Limb (tissue), 2 donors: ENCODE data around the gene LYPD6B.
"Not testable (repeated sequence)": the region's sequence is repeated elsewhere in the genome, so short reads cannot be mapped to it uniquely, and the experiment has no call there.

Experiments used
- DNase-seq, 2 donors: peaks; one replicate each; pipeline ENCODE4 v3.0.0-alpha.2; 2016; ENCODE audit errors: extremely low spot score in 2 of 2

The LYPD6B gene

DNA sequence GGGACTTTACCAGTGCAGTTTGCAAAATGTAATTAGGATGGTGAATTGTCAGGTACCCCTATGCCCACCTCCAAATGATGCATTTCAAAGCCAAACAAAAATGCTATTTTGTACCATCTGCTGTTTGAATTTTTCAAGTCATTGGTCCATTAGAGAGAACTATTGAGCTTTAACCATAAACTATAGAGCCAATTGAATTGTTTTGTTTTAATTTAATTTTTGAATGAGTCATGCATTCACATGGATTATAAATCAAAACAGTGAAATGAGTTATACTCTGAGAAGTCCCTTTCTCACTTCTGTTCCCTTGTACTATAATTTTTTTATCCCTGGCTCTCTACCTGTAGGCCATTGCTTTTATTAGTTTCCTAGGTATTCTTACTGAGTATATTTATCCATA is 151.3 kb downstream of the LYPD6B start:
- DNase-seq = no peak

DNA sequence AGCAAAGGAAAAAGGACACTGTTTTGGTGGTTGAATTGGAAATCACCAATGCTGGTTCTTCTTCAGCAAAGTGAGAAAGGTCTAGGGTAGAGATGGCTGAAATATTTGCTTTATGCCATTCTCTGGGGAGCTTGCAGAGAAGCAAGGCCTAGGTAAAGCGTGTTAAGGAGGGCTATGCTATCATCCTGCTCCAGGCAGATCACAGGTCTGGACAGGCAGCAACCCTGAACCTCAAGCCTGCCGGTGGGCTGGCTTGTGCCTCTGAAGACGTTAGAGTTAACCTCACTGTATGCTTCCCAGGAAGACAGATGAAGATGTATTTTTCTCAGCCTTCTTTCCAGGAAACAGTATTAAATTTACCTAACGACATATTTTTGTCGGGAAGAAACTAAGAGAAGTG is 153.4 kb downstream of the LYPD6B start:
- DNase-seq = no peak

GRCh38 chr2:149192427-149192826 is 153.9 kb downstream of the LYPD6B start:
- DNase-seq = no peak

GRCh38 chr2:149200109-149200520 is 161.6 kb downstream of the LYPD6B start:
- no peak for DNase-seq

DNA sequence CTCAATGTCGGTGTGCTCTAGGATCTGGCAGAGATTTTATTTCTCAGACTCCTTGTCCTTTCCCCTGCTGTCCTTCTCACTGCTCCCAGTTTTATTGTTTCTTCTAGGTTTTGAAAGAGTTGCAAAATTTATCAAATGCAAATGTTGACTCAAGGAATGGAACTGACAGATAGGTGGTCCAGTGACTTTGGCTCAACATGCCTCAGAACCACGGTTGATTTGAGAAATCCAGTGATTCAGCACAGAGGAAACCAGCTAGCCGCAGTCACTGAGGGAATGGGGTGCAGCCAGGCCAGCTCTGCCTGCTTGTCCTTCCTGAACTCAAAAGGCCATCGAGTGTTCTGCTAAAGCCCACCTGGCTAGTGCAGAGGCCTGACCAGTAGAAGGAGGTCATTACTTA is 166.2 kb downstream of the LYPD6B start:
- DNase-seq = no peak

GRCh38 chr2:149205143-149205542 is 166.6 kb downstream of the LYPD6B start:
- DNase-seq = no peak

- no peak for DNase-seq
These were observed 175.4 kb downstream of the LYPD6B start for GRCh38 chr2:149213764-149214493.

DNA sequence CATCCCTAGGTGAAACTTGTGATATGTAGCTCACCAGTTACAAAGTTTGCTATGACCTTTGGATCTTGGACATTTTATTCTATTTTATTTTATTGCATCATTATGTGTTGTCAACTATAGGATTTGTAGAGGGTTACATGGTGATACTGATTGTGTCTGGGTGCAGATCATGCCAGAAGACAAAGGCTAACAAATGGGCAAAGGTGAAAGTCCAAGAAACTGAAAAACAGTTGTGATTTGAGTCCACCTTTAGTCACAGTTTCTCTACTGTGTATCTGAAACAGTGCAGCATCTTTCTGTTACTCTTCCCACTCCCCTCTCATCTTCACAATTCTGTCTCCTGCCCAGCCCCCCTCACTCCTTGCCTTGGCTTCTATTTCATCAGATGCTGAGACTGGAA is 180.0 kb downstream of the LYPD6B start:
- no peak for DNase-seq

- DNase-seq = no peak
These were observed 181.4 kb downstream of the LYPD6B start for GRCh38 chr2:149219856-149220255.

DNA sequence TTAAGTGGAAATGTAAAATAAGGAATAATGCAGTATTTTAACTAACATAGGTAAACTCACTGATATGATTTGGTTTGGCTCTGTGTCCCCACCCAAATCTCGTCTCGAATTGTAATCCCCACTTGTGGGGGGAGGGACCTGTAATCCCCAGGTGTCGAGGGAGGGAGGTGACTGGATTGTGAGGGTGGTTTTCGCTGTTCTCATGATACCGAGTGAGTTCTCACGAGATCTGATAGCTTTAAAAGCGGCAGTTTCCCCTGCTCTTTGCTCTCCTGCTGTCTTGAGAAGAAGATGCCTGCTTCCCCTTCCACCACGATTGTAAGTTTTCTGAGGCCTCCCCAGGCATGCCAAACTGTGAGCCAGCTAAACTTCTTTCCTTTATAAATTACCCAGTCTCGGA is 182.5 kb downstream of the LYPD6B start:
- DNase-seq = no peak

- DNase-seq = peak; percentile 11 to 35
These were observed 183.4 kb downstream of the LYPD6B start for GRCh38 chr2:149221898-149222297.

- no peak for DNase-seq
These were observed 185.1 kb downstream of the LYPD6B start for GRCh38 chr2:149223472-149224095.

- no peak for DNase-seq
These were observed 186.0 kb downstream of the LYPD6B start for GRCh38 chr2:149224543-149224942.

DNA sequence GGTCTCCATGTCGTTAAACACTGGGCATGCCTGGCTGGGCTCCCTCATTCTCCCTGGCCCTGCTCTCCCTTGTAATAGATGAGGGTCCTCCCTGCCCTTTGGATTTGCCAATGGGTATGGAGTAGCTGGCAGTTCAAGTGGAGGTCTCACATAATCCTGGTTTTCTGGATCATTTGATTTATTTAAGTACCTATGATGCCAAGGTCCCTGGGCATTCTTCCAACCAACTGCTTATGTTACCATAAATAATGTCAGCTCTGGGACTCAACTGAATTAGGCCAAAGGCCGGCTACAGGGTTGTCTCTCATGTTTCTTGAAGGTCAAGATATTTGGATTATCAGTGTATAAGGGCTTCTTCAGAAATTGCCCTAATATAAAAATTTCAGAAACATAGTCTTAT is 186.9 kb downstream of the LYPD6B start:
- no peak for DNase-seq

GRCh38 chr2:149226790-149227189 is 188.3 kb downstream of the LYPD6B start:
- no peak for DNase-seq

GRCh38 chr2:149235816-149236375 is 197.4 kb downstream of the LYPD6B start:
- DNase-seq = no peak

GRCh38 chr2:149236410-149236809 is 197.9 kb downstream of the LYPD6B start:
- no peak for DNase-seq

- DNase-seq = no peak
These were observed 207.7 kb downstream of the LYPD6B start for GRCh38 chr2:149246186-149246585.

- not testable (repeated sequence) for DNase-seq
These were observed 212.9 kb downstream of the LYPD6B start for GRCh38 chr2:149251436-149251835.

DNA sequence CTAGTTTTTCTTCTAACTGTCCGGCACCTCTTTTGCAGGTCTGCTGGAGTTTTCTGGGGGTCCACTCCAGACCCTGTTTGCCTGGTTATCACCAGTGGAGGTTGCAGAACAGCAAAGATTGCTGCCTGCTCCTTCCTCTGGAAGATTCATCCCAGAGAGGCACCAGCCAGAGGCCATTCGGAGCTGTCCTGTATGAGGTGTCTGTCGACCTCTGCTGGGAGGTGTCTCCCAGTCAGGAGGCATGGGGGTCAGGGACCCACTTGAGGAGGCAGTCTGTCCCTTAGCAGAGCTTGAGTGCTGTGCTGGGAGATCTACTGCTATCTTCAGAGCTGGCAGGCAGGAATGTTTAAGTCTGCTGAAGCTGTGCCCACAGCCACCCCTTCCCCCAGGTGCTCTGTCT is 218.4 kb downstream of the LYPD6B start:
- DNase-seq = not testable (repeated sequence)

DNA sequence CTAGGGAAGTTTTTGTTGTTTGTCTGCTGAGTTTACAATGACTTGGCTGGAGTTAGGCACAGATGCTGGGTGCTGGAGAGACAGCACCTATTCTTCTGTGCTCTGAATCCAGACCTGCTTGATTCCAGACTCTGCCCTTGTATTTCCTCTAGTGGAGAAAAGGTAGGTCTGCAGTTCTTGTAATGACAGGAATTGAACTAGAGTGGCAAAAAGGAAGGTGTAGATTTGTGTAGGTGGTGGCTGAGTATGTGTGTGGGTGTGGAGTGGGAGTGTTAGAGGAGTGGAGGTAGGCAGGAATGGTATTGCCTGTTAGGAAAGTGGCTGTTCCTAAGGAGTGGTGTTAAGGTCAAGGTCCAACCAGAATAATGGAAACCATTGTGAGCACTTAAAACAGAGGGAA is 220.0 kb downstream of the LYPD6B start:
- no peak for DNase-seq

- DNase-seq = no peak
These were observed 220.6 kb downstream of the LYPD6B start for GRCh38 chr2:149259136-149259535.

DNA sequence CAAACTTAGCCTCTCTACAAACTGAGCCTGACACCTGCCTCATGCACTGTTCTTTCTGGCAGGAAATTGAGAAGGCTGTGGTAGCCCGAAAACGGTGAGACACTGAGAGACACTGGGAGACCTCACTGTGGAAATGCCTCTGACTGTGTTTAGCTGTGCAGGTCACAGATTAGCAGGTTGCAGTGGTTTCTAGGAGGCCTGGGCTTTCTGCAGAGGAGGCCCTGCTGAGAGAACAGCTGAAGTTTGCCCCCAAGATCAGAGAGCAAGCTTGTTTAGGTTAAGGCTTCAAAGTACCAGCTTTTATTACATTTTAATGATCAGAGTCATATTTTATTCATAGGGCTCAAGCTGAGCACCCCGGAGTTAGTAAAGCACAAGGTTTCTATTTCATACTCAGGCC is 223.2 kb downstream of the LYPD6B start:
- no peak for DNase-seq
